Right hindlimb (tissue), 1 donor: ENCODE results near the gene ABCA5.

Source experiments
- DNase-seq: peaks from one replicate; pipeline ENCODE4 v3.0.0-alpha.2; 2018

Gene ABCA5

GRCh38 chr17:69250641-69251040 lies 76.3 kb downstream of the ABCA5 start:
- no peak for DNase-seq

DNA sequence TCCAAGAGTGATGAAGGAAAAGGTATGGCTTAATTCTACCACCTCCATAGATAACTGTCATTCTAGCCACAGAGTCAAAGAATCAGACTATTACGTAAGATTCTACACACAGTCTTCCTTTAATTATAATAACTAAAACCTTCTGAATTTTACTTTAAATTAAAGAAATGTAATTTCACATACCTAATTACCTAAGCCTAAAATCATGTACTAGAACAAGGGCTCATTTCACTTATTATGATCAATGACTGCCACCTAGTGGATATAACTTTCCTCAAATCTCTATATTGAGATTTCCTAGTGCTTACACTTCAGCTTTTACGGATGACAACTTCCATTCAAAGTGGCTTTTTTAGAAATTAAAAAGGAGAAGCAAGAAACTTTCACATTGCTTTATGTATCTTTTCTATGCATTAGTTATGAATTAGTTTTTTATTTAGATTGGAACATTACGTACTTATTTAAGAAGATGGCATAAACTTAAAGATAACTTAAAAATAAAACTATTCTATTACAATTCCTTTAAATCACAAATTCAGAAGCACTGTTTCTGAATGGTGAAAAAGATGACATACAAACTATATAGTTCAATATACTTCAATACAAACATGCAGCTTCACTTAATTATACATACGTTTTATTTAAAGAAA lies 80.1 kb downstream of the ABCA5 start:
- DNase-seq, result no peak

- no peak for DNase-seq
Measured at GRCh38 chr17:69246202-69246601, 80.7 kb downstream of the ABCA5 start.

DNA sequence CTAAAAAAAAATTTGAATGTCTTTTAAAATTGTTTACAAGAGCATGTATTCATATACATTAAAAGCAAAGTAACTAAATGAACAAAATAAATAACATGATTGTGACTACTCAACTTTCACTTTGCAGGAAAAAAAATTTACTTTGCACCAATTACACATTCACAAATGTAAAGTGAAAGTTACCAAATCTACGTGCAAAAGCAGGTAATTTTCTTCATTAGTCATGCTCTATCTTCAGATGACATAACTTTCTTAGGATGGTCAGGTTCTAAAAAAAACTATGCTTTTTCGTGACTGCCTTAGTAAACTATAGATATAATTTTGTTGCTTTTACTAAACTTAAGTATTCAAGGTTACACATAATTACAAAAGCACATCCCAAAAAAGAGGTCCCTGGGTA lies 81.3 kb downstream of the ABCA5 start:
- DNase-seq, result no peak

DNA sequence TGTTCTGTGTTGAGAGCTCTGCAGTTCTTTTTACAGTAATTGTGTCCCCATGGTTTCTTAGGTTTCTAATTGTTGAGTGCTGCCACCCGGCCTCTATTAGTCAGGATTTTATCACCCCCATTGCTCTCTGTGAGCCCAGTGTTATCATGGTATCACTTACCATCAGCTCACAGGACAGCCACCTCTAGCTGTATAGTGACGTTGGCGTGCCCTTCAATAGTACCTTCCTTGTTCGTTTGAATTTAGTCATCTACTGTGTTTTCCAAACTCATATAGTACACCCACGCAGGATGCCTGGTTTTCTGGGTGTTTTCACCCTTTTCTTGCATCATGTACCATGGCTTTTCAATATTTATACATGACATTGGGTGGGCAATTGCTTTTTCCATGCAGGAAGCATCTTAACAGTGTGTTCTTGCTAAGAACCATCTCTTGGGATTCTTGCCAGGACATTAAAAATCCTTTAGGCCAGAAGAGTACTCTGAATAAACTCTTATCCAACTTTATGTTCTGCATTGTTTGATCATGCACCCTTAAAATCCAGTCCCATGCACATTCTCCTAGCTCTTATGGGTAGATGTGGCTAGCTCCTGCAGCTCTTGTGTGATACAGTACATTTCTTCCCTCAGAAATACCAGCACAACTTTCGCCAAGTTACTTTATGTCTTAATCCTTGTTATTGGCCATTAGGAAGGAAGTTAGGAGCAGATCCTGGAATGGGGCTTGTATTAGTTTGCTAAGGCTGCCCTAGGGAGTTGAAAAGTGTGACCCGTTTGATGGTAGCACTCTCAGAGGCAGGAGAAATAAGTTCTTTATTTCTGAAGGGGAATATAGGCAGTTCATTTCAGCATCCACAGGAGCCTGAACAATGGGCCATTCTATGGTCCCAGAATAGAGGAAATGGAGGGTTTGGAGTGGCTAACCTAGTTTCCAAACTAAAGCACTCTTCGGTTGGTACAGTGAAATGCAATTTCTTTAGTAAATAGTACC lies 87.0 kb downstream of the ABCA5 start:
- no peak for DNase-seq

DNA sequence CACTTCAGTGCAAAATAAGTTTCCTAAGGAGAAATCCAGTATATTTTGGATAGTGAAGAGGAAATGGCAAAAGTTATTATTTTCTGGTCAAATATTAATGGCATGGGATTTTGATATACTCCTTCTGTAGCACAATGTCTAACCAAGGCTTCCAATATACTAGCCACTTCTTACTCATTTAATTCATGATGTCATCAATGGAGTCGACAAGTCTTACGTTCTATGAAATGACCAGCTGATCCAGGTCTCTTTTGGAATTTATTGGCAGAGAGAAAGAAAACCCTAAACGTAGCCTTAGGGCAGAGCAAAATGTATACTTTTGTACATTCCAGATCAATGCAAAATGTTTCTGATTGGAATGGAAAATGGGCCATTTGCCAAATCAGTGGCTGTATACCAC lies 90.0 kb downstream of the ABCA5 start:
- DNase-seq, result no peak

DNA sequence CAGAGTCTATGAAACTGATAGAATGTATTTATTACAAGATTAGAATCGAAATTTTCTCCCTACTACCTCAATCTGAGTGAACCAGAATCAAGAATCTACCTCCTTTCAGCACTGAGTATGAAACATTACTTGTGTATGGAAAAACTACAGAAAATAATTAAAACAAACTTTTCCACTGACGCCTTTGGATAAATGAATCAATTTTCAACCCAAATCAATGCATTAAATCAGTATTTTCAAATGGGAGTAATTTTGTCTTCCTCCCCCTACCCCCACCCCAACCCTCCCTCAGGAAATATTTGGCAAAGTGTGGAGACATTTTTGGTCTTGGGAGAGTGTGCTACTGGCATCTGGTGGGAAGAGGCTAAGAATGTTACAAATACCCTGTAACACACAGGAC lies 90.5 kb downstream of the ABCA5 start:
- no peak for DNase-seq

DNA sequence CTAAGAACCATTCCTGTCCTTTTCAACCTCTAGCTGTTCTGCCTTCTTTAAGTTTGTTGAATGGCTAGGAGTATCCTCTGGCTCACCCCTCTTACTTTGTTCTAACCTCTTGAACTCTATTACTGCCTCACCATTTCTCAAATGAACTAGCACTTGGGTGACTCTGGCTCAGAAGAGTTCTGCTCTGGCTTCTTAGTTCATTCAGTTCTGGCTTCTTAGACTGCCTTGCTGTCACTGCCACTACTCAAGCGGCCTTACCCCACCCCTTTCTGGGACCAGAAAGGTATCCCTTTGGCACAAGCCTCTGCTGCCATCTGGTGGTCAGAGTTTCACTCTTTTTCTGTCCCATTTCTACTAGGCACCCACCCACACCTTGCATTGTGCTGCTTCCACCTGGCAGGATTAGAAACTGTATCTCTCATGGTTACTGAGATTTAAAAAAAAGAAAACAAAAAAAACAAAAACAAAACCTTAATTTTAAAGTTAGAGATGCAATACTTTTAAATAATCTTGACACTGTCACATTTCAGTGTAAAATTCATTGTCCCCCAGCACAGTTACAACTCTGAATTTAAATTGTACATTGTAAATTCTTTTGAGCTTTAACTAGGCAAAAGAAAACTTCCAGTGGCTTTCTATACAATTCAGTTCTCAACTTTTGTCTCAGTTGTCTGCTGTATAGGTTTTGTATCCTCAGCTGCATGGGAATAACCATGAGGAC lies 91.4 kb downstream of the ABCA5 start:
- DNase-seq, result peak; percentile 85

- no peak for DNase-seq
Measured at GRCh38 chr17:69232650-69233049, 94.3 kb downstream of the ABCA5 start.

DNA sequence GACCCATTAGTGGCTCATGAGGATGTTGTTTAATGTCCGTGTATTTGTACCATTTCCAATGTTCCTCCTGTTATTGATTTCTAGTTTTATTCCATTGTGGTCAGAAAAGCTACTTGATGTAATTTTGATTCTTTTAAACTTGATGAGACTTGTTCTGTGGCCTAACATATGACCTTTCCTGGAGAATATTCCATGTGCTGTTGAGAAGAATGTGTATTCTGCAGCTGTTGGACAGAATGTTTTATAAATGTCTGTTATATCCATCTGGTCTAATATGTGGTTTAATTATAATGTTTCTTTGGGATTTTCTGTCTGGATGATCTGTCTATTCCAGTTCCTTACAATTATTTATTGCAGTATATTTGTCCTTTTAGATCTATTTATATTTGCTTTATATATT lies 95.4 kb downstream of the ABCA5 start:
- DNase-seq, result no peak

GRCh38 chr17:69230939-69231338 lies 96.0 kb downstream of the ABCA5 start:
- no peak for DNase-seq

DNA sequence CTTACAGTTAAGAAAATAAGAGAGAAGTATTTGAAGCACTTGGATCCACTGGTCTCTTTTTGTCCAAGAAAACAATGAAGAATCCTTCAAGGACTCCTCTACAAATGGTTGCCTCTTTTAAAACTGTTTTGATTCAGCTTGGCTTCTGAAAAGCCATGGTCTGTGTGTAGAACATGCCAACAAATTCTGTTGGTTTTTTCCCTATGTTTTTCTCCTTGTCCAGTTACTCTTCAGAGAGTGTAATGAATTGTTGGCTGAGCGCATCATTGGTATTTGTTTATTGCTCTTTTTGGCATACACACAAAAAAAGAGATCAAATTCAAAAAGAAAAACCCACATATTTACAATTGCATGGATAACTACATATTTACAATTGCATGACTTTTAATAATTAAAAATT lies 98.4 kb downstream of the ABCA5 start, which contains the start of gene ABCA10:
ABCA10 (minus strand) TSS at position 249 of the 400 bp plus-strand sequence. CDS start 3,466 bp downstream, outside the sequence.
- no peak for DNase-seq

DNA sequence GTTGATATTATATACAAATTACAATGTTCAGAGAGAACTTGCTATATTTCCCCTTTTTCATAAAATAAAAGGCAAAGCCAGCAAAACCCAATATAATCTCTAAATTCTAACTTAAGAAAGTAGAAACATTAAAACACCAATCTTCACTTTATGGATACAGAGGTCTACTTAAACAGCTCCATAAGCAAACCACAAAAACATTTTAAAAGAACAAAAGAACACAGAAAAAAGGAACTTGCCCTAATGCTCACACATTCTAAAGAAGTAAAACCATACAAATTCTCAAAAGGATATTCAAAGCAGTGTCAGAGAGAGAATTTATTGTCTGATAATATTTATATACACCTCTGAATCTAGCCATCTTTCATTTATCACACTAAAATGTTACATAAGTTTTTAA lies 98.9 kb downstream of the ABCA5 start:
- DNase-seq, result no peak

DNA sequence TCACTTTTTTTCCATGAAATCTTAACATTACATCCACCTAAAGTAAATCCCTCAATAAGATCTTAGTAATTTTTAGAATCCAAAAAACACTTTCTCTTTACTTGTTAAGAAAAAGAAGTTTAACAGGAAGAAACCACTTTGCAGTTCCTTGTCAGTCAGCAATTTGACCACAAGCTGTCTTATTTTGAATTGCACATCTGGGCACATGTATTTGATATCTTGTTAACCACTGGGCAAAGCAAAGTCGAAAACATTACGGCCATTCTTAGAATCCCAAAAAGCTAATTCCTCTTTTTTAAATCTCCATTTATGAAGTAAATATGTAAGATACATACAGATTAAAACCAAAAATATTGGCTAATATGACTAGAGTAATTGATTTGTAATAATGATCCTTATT lies 99.4 kb downstream of the ABCA5 start:
- no peak for DNase-seq

DNA sequence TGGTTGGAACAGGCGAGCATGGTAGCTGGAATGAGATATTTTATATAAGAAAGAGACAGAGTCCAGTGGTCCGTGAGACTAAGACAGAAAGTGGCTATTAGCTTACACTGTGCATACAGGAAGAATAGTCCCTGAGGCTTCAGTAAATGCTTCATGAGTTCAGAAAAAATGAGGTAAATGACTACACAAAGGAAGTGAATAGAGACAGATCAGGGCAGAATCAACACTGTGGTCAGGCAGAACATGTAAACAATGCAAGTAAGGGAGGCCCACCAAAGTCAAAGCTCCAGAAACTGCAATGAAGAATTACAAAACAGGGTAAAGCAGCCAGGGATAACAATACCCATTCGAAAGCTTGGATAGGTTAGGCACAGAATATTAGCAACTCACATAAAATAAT lies 103.1 kb downstream of the ABCA5 start:
- no peak for DNase-seq

GRCh38 chr17:69222707-69223258 lies 104.2 kb downstream of the ABCA5 start:
- DNase-seq, result no peak

DNA sequence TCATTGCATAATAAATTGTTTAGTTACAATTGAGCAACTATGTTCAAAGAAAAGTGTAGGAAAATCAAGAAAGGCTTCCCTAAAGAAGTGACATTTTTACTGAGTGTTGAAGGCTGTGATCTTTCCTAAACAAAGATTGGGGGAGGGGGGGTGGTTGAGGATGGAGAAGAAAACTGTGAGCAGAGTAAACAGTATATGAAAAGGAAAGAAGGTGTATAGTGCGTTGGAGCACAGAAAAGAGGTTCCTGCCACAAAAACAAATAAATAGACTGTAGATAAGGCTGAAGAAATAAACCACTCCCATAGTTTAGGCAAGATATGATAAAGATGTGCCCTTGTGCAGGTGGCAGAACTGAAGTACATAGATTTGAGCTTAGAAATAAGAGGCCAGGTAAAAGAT lies 106.8 kb downstream of the ABCA5 start:
- no peak for DNase-seq

DNA sequence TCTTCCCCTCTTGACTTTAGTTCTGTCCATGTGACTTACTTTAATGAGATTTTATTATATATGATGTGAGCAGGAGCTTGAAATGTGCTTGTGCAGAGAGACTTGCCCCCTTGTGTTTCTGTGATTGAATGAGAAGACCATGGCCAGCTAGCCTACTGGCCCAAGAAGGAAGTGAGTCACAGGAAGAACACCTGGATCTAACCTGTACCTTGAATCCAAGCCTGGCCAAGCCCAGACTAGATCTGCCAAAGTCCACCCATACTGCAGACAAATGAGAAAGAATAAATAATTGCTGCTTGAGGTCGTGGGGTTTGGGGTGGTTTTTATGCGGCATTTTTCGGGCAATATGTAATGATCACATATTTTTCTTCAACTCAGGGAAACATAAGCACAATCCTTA lies 107.9 kb downstream of the ABCA5 start:
- no peak for DNase-seq

DNA sequence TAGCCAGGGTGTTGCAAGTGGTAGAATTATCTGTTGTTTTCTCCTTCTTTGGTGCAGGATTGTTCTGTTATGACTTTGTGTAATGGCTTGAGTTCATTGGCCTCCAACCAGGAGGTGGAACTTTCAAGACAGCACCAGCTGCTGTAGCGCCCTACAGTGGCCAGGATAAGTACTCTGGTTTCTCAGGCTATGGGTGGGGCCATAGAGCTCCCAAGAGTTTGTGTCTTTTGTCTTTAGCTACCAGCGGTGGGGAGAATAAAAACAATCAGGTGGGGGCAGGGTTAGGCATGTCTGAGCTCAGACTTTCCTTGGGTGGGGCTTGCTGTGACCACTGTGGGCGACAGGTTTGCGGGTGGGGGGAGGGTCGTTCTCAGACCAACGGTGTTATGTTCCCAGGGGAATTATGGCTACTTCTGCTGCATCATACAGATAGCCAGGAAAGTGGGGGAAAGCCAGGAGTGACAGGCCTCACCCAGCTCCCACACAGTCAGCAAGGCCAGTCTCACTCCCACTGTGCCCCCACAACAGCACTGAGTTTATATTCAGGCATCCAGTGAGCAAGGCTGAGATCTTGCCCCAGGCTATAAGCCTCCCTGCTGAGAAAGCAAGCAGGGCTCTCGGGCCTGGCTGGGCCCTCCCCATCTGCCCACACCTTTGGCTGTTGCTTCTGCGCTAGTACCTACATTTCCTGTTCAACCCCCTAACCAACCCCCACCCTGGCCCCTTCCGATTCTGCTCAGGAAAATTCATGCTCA lies 113.7 kb downstream of the ABCA5 start:
- DNase-seq, result no peak

DNA sequence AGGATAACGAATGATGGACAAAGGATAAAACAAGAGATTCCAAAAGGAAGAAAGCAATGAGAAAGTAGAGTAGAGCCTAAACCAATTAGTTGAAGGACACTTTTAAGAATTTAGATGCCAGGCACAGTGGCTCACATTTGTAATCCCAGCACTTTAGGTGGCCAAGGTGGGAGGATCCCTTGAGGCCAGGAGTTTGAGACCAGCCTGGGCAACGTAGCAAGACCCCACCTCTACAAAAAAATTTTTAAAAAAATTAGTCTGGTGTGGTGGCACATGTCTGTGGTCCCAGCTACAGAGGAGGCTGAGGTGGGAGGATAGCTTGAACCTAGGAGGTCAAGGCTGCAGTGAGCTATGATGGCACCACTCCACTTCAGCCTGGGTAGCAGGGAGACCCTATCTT lies 118.3 kb downstream of the ABCA5 start:
- no peak for DNase-seq

DNA sequence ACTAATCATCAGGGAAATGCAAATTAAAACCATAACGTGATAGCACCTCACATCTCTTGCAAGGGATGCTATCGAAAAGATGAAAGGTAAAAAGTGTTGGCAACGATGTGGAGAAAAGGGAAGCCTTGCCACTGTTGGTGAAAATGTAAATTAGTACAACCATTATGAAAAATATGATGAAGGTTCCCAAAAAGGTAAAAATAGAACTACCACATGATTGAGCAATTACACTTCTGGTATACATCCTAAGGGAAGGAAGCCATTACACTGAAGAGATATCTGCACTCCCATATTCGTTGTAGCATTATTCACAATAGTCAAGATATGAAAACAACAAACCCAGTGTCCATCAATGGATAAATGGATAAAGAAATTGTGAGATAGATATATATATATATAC lies 119.8 kb downstream of the ABCA5 start:
- no peak for DNase-seq

DNA sequence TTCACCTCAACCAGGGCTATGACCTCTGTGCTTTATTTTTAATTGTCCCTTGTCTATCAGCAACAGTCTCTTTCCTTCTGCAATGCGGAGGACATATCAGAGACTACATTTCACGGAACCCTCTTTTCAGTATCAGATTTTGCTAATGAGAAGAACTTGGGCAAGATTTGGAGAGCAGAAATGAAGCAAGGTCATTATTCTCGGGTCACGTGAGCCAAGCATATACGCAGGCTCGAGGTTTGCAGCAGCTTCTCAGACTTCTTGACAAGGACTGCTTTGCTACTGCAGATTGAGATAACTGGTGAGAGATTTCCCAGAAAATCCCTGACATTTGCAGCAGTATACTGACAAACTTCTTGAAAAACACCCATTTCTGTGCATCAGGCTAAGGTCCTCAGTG lies 128.7 kb downstream of the ABCA5 start:
- no peak for DNase-seq
